Inflammatory macrophage treated with lipopolysaccharide for 1 hour (primary cell): Measurements from ENCODE around the gene LIX1L.
"Not testable (repeated sequence)": the region's sequence is repeated elsewhere in the genome, so short reads cannot be mapped to it uniquely, and the experiment has no call there.

ENCODE experiments used
- DNase-seq, 2 donors: peaks; one replicate each; pipeline ENCODE4 v3.0.0-alpha.2; 2020 to 2022

LIX1L gene

DNA sequence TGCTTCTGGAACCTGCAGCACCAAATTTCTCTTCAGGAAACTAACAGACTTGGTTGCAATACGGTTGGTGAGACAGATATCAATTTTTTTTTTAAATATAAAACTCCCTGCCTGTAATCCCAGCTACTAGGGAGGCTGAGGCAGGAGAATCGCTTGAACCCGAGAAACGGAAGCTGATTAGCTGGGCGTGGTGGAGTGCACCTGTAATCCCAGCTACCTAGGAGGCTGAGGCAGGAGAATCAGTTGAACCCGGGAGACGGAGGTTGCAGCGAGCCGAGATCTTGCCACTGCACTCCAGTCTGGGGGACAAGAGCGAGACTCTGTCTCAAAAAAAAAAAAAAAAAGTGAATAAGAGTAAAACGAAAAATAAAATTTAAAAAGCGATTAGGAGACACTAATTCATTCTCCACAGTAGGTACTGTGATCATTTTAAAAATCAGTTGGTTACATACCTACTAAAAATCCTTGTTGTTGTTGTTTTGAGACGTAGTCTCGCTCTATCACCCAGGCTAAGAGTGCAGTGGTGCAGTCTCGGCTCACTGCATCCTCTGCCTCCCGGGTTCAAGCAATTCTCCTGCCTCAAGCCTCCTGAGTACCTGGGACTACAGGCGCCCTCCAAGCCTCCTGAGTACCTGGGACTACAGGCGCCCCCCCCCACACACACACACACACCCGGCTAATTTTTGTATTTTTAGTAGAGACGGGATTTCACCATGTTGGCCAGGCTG lies 29.7 kb downstream of the LIX1L start:
- DNase-seq = no peak

DNA sequence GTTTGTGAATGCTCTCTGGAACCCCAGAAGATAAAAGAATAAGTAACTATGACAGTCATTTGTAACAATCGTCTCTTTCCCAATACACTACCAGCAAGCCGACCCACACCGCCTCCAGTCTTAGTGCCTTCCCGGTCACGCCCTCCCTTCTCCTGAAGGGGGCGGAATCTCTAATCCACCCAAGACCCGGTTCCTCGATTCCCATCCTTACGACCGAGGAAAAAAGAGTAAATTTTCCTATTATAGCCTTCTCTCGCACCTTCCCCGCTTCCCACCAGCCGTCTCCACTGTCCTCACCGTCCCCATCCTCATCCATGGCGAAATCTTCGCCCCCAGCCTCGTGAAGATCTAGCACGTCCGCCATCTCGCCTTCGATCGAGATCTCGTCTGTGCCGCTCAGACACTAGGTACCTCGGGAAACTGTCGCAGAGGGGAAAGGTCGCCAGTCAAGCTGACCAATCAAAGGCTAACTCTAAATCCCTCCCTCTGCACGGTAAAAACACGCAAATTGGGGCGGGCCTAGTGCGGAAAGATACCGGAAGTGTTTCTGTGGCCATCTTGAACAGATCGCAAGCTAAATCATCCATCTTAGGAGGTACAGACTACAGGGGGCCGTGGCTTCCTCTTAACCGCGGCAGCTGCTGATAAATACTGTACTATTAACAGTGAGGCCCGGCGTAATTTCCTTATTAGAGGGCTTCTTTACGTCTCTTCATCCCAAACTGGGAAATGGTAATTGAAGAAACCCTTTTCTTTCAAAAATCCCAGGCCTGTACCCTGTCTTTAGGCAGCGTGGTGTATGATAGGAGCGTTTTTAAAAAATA lies 30.5 kb downstream of the LIX1L start, which contains the start of gene RBM8A:
RBM8A (minus strand) TSS at position 422 of the 824 bp plus-strand sequence; CDS start at position 364, 58 bp downstream.
- DNase-seq = peak; percentile 98

DNA sequence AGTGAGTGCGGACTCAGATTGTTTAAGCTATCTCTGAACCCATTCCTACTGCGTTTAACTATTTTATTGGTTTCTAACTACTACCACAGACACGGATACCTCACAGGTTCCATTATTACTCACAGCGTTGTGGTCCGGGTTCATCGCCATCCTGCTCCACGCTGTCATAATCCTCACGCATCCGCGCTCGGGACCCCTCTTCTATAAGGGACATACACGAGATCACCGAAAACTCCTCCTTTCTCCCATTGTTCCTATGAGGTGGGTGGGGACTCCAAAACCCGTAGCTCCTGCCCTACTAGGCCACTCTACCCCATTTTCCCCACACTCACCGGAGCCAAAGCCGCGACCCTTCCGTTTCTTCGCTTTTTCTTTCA lies 31.1 kb downstream of the LIX1L start:
- DNase-seq = no peak

DNA sequence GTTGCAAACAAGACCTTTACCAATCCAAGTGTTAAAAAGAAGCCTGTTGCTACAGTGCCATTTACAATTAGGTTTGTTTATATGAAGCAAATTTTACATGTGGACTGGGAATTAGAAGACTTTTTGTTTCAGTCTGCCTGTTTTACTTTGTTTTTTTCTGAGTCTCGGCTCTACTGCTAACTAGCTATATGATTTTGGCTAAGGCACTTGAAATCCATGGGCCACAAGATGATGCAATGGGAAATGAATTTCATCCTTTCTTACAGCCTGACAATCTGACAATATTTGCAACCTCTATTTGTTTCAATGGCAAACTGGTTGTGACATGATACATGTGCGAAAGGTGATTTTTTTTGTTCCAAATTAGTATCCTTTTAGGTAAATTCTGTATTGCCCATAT lies 35.6 kb downstream of the LIX1L start:
- DNase-seq = no peak

DNA sequence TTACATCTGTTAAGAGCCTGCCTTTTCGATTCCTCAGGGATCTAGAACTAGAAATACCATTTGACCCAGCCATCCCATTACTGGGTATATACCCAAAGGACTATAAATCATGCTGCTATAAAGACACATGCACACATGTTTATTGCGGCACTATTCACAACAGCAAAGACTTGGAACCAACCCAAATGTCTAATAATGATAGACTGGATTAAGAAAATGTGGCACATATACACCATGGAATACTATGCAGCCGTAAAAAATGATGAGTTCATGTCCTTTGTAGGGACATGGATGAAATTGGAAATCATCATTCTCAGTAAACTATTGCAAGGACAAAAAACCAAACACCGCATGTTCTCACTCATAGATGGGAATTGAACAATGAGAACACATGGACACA lies 37.5 kb downstream of the LIX1L start:
- DNase-seq = not testable (repeated sequence)

DNA sequence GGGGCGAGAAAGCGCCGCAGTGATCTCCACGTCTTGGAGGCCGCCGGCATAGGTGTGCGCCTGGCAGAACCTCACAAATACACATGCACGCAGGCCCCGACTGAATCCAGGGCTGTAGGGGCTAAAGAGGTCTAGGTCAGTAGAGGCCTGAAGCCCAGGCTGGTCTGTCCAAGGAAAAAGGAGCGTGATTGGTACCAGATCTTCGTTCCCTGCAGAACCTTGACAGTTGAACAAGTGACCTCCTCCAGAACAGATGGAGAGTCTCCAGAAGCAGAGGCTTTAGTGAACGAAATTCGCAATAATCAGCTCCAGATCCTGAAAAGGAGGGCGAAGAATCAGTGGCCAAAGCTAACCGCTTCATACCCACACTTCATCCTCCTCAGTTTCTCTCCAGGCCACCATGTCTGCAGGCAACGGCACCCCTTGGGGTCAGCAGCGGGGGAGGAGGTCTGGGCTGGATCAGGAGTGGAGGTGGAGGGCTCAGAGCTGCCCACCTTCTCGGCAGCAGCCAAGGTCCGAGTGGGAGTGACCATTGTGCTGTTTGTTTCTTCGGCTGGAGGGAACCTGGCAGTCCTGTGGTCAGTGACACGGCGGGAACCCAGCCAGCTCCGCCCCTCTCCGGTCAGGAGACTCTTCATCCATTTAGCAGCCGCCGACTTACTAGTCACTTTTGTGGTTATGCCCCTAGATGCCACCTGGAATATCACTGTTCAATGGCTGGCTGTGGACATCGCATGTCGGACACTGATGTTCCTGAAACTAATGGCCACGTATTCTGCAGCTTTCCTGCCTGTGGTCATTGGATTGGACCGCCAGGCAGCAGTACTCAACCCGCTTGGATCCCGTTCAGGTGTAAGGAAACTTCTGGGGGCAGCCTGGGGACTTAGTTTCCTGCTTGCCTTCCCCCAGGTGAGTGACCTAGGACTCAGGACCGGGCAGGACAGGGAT lies 38.6 kb downstream of the LIX1L start:
- DNase-seq = peak; percentile 21 to 25

DNA sequence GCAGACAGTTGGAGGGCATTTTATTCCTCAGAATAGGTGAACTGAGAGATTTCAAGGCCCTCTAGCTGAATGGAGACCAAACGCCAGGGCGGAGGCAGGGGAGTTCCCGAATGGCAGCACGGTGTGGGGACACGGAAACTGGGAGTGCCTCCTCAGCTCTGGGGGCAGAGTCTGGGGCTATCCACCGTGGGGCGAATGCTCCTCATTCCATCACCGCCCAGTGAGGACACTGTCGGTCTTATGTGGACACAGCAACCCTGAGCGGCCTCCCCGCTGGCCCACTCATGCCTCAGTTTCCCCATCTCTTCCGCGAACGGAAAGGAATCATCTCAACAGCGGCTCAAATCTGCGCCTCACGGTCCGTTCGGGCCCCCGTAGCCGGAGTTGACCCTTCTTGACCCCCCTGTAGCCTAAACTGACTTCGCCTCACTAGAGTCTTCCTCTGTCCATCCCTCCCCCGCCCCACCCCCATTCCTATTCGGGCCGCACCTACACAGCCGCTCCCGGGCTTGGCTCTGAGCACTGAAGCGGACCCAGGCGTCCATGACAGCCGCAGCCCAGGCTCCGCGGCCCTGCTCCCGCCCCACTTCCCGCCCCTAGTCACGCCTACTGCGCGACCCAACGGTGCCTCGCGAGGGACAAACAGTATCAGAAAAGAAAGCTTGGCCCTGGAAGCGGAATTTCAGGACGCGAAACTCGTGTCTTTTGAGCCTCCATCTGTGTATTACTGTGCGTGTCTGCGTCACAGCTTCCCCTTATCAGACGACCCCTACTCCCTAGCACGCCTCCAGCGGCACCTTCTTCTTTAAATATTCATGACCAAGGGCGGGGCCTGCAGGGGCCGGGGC lies 39.4 kb downstream of the LIX1L start, which contains the start of gene PEX11B:
PEX11B (minus strand) TSS at position 574 of the 848 bp plus-strand sequence; CDS start at position 545, 29 bp downstream.
- peak; percentile 83 to 88 for DNase-seq

DNA sequence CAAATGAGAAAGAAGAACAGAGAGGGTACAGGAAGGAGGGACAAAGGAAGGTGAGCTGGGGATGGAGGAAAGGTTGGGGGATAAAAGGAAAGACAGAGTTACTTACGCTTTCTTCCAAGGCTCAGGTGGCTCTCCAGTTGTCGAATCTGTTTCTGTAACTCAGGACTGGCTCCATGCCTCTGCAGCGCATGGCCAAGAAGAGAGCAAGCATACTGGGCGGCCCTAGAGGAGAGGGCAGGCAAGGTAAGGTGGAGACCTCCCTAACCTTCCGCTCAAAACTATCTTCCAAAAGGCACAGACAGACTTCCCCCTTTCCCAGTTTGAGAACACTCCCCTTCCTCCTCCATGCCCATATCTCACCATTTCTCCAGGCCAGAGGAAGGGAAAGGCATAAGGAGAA lies 40.2 kb downstream of the LIX1L start:
- DNase-seq = no peak

DNA sequence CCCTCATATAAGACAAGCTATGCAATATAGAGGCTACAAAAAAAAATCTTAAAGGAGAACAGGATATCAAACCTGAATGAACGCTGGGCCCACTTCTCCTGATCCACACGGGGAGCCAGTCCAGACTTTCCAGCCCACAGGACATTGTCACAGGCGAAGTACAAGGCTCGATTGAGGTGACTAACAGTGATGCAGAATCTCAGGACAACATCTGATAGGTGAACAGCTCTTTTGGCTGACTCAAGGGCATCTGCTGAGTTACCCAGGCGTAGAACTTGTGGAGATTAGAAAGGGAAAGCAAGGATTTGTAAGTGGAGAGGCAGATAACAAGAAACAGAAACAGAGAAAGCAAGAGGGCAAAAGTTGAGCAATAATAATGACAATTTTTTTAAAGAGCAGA lies 41.1 kb downstream of the LIX1L start:
- DNase-seq = no peak

DNA sequence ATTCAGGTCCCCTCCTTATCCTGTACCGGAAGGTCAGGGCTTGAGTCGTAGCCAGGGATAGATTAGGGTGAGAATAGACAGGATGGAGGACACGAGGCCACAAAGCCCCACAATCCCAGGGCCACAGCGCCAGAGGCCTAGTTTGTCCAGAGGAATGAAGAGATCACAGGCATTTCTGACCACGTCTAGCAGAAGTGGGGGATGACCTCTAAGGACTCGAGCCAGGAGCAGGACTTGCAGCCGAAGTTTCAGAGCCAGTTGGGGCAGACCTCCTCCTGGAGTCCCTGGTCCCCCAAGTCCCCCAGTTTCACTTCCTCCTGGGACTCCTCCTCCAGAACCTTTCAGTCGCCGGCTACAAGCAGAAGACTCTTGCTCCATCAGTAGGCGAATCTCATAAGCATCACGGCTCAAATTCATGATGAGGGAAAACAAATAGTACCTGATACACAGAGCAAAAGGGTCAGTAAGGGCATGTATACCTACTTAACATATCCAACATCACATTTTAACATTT lies 45.6 kb downstream of the LIX1L start:
- no peak for DNase-seq

DNA sequence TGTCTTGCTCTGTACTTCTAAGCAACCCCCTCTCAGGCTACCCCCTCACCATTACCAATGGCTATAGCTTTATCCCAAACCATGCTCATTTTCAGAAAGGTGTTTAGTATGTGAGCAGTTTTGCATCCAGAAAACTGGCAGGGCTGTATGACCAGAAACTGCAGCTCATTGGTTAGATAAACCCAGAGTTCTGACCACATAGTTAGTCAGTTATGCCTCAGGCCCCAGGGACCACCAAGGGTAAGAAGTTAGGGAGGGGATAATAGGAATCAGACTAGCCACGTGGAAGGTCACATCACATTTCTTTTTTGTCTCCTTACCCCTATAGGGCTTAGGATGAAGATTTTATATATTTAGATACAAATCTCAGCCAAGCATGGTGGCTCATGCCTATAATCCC lies 49.2 kb downstream of the LIX1L start:
- no peak for DNase-seq

DNA sequence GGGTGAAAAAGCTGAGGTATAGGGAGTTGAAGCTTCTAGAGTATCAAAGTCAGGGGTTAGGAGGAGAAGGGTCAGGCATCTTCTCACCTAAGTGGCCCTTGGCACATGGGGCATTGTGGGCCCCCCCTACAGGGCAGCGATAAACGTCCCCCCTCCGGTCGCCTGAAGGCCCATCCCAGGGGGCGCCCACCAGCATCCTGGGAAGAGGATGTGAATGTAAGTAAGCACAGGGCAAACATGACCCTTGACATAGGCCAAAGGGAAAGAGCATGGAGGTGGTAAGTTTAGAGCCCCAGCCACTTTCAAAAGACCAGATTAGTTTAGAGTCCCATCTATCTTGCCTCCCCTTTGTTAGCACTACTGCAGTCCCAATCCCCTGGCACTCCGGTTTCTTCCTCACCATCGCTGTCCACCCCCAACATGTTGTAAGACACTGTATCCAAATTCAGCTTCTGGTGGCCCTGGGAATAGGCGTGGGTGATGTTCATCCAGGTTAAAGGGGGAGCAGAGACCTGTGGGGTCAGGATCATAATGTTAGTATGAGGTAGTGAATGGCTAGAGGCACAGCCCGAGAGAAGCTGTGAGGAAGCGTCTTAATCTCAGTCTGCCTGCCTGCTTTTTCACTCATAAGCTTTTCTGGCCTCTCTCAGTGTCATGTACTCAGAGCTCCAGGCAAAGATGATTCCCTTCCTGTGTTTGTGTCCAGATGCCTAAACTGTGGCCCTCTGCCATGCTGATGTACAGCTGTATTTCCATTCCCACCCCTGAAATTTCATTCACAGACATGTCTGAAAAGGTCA lies 50.7 kb downstream of the LIX1L start:
- DNase-seq = no peak

DNA sequence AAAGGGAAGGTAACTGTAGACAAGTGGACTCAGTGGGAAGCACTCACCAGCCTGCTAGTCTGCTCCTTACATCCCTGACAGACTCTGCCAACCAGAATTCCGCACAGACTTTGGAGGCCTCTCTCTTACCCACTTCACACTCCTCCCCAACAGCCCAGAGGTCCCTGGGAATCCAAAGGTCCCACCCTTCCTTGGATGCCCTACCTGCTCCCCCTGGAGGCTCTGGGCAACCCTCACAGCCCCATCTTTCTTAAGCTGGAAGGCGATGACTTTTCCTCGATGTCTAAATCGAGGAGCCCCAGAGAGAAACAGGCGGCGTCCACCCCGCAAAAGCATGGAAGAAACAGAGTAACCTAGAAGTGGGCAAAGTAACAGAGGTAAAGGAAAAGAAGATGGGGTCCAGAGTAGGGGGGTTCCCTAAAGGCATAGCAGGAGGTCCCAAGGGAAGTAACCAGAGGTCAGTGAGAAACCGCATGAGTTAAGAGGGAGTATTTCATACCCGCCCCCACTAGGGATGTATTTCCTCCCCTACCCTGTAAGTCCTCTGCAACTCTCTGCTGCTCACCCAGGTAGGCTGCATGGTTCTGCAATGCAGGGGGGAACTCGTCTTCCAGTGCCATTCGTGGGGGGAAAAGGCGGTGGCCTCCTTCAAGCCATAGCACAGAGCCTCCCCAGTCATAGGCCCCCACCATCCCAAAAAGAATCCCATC lies 56.4 kb downstream of the LIX1L start:
- DNase-seq = no peak

DNA sequence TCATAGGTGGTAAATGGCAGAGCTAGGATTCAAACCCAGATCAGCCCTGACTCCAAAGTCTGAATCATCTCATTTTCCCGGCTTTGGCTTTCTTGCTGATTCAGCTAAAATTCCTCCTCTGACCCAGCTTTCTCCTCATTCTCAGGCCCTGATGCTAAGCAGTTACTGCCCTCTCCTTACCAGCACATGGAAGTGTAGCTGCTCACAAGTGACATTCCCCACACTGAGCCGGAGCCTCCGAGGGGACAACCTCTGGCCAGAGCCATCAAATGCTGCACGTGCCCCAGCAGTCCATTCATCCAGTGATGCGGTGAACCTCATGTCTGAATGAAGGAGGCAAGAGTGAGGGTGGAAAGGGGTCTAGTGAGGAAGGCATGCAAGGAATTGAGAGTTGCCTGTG lies 59.1 kb downstream of the LIX1L start:
- no peak for DNase-seq

DNA sequence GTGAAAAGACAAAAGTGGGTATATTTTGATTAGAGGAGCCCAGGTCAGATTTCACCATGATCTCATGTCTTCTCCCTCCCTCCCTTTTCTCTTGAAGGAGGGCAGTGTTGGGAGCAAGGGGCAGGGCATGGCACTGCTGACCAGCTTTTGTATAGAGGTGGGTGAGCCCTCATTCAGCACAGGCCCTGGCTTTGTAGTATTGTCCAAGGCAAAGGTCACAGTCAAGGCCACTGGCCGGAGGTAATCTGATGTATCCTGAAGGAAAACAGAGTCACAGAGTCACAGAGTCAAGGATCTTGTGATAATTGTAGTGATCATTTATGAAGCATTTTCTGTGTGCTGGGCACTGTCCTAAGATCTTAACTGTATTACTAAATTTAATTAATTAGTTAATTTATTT lies 59.8 kb downstream of the LIX1L start:
- no peak for DNase-seq

DNA sequence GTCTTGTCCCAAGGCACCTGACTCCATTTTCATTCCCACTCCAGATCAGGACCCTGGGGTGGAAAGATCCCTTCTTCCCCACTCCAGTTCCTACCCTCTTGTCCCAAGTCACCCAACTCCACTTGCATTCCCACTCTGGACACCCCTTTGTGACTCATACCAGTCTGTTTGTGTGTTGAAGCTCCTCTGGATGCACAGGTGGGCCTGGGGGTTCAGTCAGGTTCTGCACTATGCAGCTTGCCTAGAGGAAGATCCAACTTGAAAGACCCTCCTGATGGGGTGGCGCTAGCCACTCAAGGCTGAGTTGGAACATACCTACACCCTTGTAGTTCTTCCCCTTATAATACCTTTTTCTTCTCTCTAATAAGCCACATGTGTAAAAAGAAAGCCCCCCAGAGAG lies 62.3 kb downstream of the LIX1L start:
- DNase-seq = no peak

DNA sequence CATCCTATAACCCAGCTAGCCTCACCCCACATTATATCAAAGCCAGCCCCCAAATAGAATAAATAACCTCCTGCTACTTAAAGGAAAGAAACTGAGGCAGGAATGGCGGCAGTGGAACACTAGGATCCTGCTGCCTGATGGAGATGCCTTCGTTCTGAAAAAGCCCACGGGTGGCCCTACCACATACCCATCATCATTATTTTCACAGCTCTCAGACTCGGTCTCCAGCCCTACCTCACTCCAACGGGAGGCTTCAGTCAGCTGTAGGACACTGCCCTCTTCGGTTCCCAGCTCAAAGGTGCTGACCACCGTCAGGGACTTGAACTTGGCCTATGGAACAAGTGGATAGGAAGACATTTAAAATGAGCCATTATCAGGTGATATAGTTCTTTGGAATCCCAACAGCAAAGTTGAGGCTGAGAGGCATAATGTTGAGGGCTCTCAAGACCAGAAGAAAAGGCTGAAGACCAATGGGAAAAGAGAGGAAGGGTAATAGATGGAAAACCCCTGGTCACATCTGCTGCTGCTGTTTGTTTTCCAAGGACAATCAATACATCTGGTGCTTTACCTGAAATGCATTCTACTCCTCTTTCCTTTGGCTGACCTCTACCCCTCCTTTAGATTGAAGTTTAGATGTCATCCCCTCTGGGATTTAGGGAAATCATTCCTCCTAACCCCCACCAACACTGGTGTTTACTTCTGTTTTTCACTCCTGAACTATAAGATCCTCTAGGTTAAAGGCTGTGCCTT lies 64.3 kb downstream of the LIX1L start:
- no peak for DNase-seq

DNA sequence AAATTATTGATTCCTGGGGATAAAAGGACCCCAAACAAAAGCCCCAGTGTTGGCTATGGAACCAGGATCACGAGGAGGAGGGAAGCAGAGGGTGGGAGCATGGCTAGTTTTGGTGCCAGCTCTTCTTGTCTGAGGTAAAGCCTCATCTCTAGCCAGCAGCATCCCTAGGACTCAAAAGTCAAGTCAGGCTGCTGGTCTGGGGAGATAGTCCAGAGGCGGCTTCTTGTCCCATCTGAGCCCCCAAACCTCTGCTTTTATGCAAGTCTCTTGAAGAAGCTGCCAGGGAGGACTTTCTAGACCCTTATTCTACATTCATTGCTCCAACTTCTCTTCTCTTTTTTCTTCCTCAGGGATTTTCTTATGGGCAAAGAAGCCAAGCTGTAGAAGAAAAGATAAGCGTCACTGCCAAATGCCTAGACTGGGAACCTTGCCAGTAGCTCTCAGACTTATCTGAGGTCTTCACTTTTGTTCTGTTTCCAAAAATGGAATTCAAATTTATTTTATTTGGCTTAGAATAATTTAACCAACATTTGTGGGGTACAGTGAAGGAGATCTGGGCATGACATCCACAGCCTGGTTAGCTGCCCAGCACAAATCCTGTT lies 65.2 kb downstream of the LIX1L start:
- no peak for DNase-seq
